GM12878 (cell line): Measurements from ENCODE around the gene VKORC1. TPM values are rescaled to one million over a fixed set of nuclear protein-coding genes. Genes with fewer than 3 reads are reported as not detected.

ENCODE experiments used
- ATAC-seq: fragments of 200-7000 bp; cut with Tn5 transposase; 3 replicates; pipeline ENCODE4 v1.9.1; 2020; ENCODE audit warnings: mild to moderate bottlenecking, moderate library complexity
- BruUV-seq: library from RNA; stranded (reverse); fragments of 400-500 nt; replicated peaks from 2 replicates; lab custom pipeline; 2021; lab: Mats Ljungman, UMichigan
- CTCF ChIA-PET: fragments of 300-600 bp; sonication (Branson Sonifier 250); formaldehyde crosslinking; extraction: SDS; loops from one replicate; lab custom pipeline; 2021; ENCODE audit warnings: inconsistent platforms; lab: Yijun Ruan, JAX
- POLR2A ChIA-PET: fragments of 350-600 bp; formaldehyde crosslinking; extraction: SDS; loops from one replicate; lab custom pipeline; 2021; ENCODE audit warnings: inconsistent platforms; lab: Charles Lee
- RAD21 ChIA-PET: fragments of 300-600 bp; sonication (Branson Sonifier 250); formaldehyde crosslinking; loops from one replicate; lab custom pipeline; 2023; ENCODE audit warnings: antibody characterized with exemption; ENCODE audit not compliant: unreplicated experiment; lab: Charles Lee
- SMC1A ChIA-PET: fragments of 300-600 bp; sonication (Branson Sonifier 250); formaldehyde crosslinking; loops from one replicate; lab custom pipeline; 2023; ENCODE audit not compliant: unreplicated experiment, uncharacterized antibody; lab: Charles Lee
- DNase-seq: peaks from one replicate; pipeline ENCODE4 v3.0.0-alpha.2; 2011; ENCODE audit warnings: low read depth, low spot score
- FAIRE-seq: peaks from 3 replicates; lab custom pipeline; 2011; peaks lifted over from hg19 to GRCh38; lab: Jason Lieb, UNC
- H2AFZ ChIP-seq: 2 replicates; pipeline ENCODE4 v1.6.0; 2011; ENCODE audit warnings: low read depth, low read length, control low read depth; ENCODE audit not compliant: control insufficient read depth
- H3K27ac ChIP-seq: 2 replicates; pipeline ENCODE4 v1.5.1; 2011; ENCODE audit warnings: control low read depth; ENCODE audit not compliant: control insufficient read depth, insufficient read depth
- H3K27me3 ChIP-seq, 2 experiments: replicated peaks in 1 of 2; 2 replicates each; pipeline versions ENCODE4 v1.6.0 to v1.6.1; 2011; ENCODE audit warnings: low read length in 1 of 2; ENCODE audit not compliant: control insufficient read depth in 2 of 2, insufficient read depth in 2 of 2
- H3K36me3 ChIP-seq, 2 experiments: 2 replicates each; pipeline ENCODE4 v1.5.1; 2011; ENCODE audit warnings: low read length in 1 of 2; ENCODE audit not compliant: control insufficient read depth in 2 of 2, insufficient read depth in 2 of 2
- H3K4me1 ChIP-seq: 2 replicates; pipeline ENCODE4 v1.6.1; 2011; ENCODE audit warnings: mild to moderate bottlenecking, low read length, moderate library complexity, mixed read lengths; ENCODE audit not compliant: control insufficient read depth, insufficient read depth
- H3K4me2 ChIP-seq: 2 replicates; pipeline ENCODE4 v1.6.0; 2011; ENCODE audit warnings: control low read depth; ENCODE audit not compliant: control insufficient read depth, insufficient read depth
- H3K4me3 ChIP-seq: fragments of 200-600 bp; sonication (generic); 2 replicates; pipeline ENCODE4 v1.5.1; 2016
- H3K79me2 ChIP-seq: 2 replicates; pipeline ENCODE4 v1.6.0; 2011; ENCODE audit warnings: low read length; ENCODE audit not compliant: control insufficient read depth, insufficient read depth
- H3K9ac ChIP-seq: 2 replicates; pipeline ENCODE4 v1.8.0; 2011; ENCODE audit warnings: low read length, control low read depth, mixed read lengths; ENCODE audit not compliant: control insufficient read depth, insufficient read depth
- H3K9me3 ChIP-seq: replicated peaks from 3 replicates; pipeline ENCODE4 v1.5.1; 2011; ENCODE audit warnings: mild to moderate bottlenecking, low read length; ENCODE audit not compliant: control insufficient read depth, insufficient read depth
- H4K20me1 ChIP-seq: 2 replicates; pipeline ENCODE4 v1.6.0; 2011; ENCODE audit not compliant: control insufficient read depth, insufficient read depth
- HDAC6 ChIP-seq: fragments of 200-600 bp; sonication (generic); IDR thresholded peaks from one replicate; pipeline ENCODE4 v1.8.0; 2017; ENCODE audit warnings: antibody characterized with exemption; ENCODE audit not compliant: unreplicated experiment
- MYC ChIP-seq: IDR thresholded peaks from 2 replicates; pipeline ENCODE4 v1.6.1; 2011; ENCODE audit warnings: mild to moderate bottlenecking, low read length, moderate library complexity, inconsistent platforms; ENCODE audit not compliant: insufficient read depth, insufficient replicate concordance, insufficient read length, severe bottlenecking
- PAX5 ChIP-seq: IDR thresholded peaks from 2 replicates; pipeline ENCODE4 v1.6.1; 2011; ENCODE audit warnings: low read depth, low read length, borderline replicate concordance
- PKNOX1 ChIP-seq: fragments of 450-650 bp; IDR thresholded peaks from 2 replicates; pipeline ENCODE4 v1.6.1; 2016; ENCODE audit warnings: mild to moderate bottlenecking
- POLR2AphosphoS2 ChIP-seq: IDR thresholded peaks from 2 replicates; pipeline ENCODE4 v1.6.1; 2011; ENCODE audit warnings: low read depth, mild to moderate bottlenecking, low read length, improper control_type of control experiment, moderate library complexity
- RB1 ChIP-seq: fragments of 450-650 bp; formaldehyde crosslinking; IDR thresholded peaks from 2 replicates; pipeline ENCODE4 v1.6.1; 2017; ENCODE audit warnings: mild to moderate bottlenecking, borderline replicate concordance
- RFX5 ChIP-seq: IDR thresholded peaks from 2 replicates; pipeline ENCODE4 v1.6.1; 2011; ENCODE audit warnings: low read depth, low read length, improper control_type of control experiment
- WRNIP1 ChIP-seq: IDR thresholded peaks from 2 replicates; pipeline ENCODE4 v1.6.1; 2011; ENCODE audit warnings: low read depth, low read length, improper control_type of control experiment, borderline replicate concordance
- YY1 ChIP-seq: IDR thresholded peaks from 2 replicates; pipeline ENCODE4 v1.6.1; 2011; ENCODE audit warnings: low read depth, mild to moderate bottlenecking, low read length
- ZBTB33 ChIP-seq: fragments of 450-650 bp; IDR thresholded peaks from 2 replicates; pipeline ENCODE4 v1.6.1; 2017; ENCODE audit warnings: mild to moderate bottlenecking
- WGBS: methylation state at CpG from one replicate; pipeline ENCODE4 v1.1.6; 2016; ENCODE audit warnings: low lambda C conversion rate; ENCODE audit not compliant: insufficient replicate concordance, insufficient coverage; ENCODE audit errors: missing lambda C conversion rate; 5-methylcytosine and 5-hydroxymethylcytosine counted together
- in situ Hi-C: fragments of 300-500 bp; cut with MboI; formaldehyde crosslinking; loops from 9 replicates; pipeline ENCODE4 v1.14.3; 2018; ENCODE audit warnings: mixed read lengths
- intact Hi-C: fragments of 100-400 bp; cut with micrococcal nuclease; formaldehyde crosslinking; loops from one replicate; pipeline ENCODE4 v1.14.2; 2022; ENCODE audit not compliant: unreplicated experiment
- polyA plus RNA-seq, 11 experiments: library from polyadenylated mRNA; depleted of rRNA in 4 of 11; unstranded in 6 of 11; stranded (reverse) in 5 of 11; fragments of >200 nt; fragmentation: Nextera tagmentation in 4 of 11; fragmentation: Illumina TruSeq in 1 of 11; extraction: Ambion mirVana in 4 of 11; extraction: Trizol in 1 of 11; gene quantifications; 1 replicate in 1 of 11; 2 replicates in 10 of 11; pipeline versions ENCODE4 v1.2.1 to v1.2.3, GENCODE V29; 2011 to 2016; ENCODE audit warnings: inconsistent platforms in 2 of 11, missing spikeins in 2 of 11, low read depth in 1 of 11
- total RNA-seq, 4 experiments: library from RNA; depleted of rRNA in 3 of 4; stranded (reverse); fragments of >200 nt in 3 of 4; fragmentation: Illumina TruSeq in 1 of 4; extraction: Trizol in 1 of 4; gene quantifications; 2 replicates each; pipeline versions ENCODE4 v1.2.1 to v1.2.3, GENCODE V29; 2013 to 2021
- TF ChIP-seq, protein P1 (sequence below): fragments of 450-650 bp; IDR thresholded peaks from 2 replicates; pipeline ENCODE4 v1.6.1; 2017; ENCODE audit warnings: mild to moderate bottlenecking, moderate library complexity
- TF ChIP-seq, protein P2 (sequence below): fragments of 450-650 bp; IDR thresholded peaks from 2 replicates; pipeline ENCODE4 v1.6.1; 2017; ENCODE audit warnings: borderline replicate concordance

VKORC1 gene
- total and polyA plus RNA-seq, 10 of the 15 experiments (the other 5 are each of a cell fraction or from before 2014, with no cell fraction given): 19.8 to 140 (median 57.7) TPM

GRCh38 chr16:31118223-31119155 is 23.9 kb upstream of the VKORC1 start:
- Histone ChIP-seq H3K4me3 (peak overlapping the region; percentile 84), H3K9ac (peak overlapping the region; percentile 46)
- TF ChIP-seq, protein P1, sequence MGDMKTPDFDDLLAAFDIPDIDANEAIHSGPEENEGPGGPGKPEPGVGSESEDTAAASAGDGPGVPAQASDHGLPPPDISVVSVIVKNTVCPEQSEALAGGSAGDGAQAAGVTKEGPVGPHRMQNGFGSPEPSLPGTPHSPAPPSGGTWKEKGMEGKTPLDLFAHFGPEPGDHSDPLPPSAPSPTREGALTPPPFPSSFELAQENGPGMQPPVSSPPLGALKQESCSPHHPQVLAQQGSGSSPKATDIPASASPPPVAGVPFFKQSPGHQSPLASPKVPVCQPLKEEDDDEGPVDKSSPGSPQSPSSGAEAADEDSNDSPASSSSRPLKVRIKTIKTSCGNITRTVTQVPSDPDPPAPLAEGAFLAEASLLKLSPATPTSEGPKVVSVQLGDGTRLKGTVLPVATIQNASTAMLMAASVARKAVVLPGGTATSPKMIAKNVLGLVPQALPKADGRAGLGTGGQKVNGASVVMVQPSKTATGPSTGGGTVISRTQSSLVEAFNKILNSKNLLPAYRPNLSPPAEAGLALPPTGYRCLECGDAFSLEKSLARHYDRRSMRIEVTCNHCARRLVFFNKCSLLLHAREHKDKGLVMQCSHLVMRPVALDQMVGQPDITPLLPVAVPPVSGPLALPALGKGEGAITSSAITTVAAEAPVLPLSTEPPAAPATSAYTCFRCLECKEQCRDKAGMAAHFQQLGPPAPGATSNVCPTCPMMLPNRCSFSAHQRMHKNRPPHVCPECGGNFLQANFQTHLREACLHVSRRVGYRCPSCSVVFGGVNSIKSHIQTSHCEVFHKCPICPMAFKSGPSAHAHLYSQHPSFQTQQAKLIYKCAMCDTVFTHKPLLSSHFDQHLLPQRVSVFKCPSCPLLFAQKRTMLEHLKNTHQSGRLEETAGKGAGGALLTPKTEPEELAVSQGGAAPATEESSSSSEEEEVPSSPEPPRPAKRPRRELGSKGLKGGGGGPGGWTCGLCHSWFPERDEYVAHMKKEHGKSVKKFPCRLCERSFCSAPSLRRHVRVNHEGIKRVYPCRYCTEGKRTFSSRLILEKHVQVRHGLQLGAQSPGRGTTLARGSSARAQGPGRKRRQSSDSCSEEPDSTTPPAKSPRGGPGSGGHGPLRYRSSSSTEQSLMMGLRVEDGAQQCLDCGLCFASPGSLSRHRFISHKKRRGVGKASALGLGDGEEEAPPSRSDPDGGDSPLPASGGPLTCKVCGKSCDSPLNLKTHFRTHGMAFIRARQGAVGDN: no peak
- TF ChIP-seq MYC: no peak
- TF ChIP-seq PAX5: no peak
- no peak for TF ChIP-seq HDAC6
- TF ChIP-seq PKNOX1: no peak
- TF ChIP-seq RB1: no peak
- no peak for TF ChIP-seq RFX5
- TF ChIP-seq, protein P2, sequence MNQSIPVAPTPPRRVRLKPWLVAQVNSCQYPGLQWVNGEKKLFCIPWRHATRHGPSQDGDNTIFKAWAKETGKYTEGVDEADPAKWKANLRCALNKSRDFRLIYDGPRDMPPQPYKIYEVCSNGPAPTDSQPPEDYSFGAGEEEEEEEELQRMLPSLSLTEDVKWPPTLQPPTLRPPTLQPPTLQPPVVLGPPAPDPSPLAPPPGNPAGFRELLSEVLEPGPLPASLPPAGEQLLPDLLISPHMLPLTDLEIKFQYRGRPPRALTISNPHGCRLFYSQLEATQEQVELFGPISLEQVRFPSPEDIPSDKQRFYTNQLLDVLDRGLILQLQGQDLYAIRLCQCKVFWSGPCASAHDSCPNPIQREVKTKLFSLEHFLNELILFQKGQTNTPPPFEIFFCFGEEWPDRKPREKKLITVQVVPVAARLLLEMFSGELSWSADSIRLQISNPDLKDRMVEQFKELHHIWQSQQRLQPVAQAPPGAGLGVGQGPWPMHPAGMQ: no peak
- no peak for TF ChIP-seq YY1
- no peak for TF ChIP-seq POLR2AphosphoS2
- no peak for TF ChIP-seq WRNIP1
- no peak for TF ChIP-seq ZBTB33

More at GRCh38 chr16:31118223-31119155, 23.9 kb upstream of the VKORC1 start:
- H3K36me3 ChIP-seq: peaks cover 3 to 9% of the 10 kb centered on the region in 2 experiments; a peak in 3 of 4 replicates
- BruUV-seq: no TSS peak
- ChIA-PET SMC1A (interaction anchor here (1.0 to 2.4 kb wide), 4 partner anchors 17 to 264 kb away, joined by 3 to 7 read pairs (median 4); partner anchors contain the start of genes ZNF646 and ZNF668), RAD21 (interaction anchor here (0.7 to 5.2 kb wide), 8 partner anchors 11 to 594 kb away, joined by 3 to 48 read pairs (median 4); partner anchors contain the start of genes BCKDK, ZNF646 and ZNF668), POLR2A (interaction anchor here (0.6 to 1.7 kb wide), 12 partner anchors 10 to 341 kb away, joined by 3 to 24 read pairs (median 4); partner anchors contain the start of genes BCKDK, FUS, PYCARD and ZNF646), CTCF (interaction anchor here (0.6 to 1.6 kb wide), 3 partner anchors 24 to 265 kb away, joined by 3 to 15 read pairs (median 9); no protein-coding TSS in a partner anchor)
- DNase-seq (no peak), ATAC-seq (no peak), FAIRE-seq (no peak)
- peak overlapping the region; percentile 36; the same call in 1 of the 2 replicates for H3K27ac ChIP-seq
- in situ Hi-C loops: loop anchor here (10.0 kb wide), 1 partner anchor 756 kb away; the partner anchor contains the start of gene ZNF267
- H3K9me3 ChIP-seq: no peaks in the 10 kb centered on the region
- H3K27me3 ChIP-seq: no peaks in the 10 kb centered on the region
- H4K20me1 ChIP-seq: no peaks in the 10 kb centered on the region
- intact Hi-C loops: loop anchor here (10.0 kb wide), 1 partner anchor 756 kb away; the partner anchor contains the start of gene ZNF267
- 52% methylated on average over 9 of the region's 9 CpGs for WGBS
- peaks cover 8% of the 10 kb centered on the region for H3K4me1 ChIP-seq
- peak overlapping the region; percentile 11 for H3K4me2 ChIP-seq
- H3K79me2 ChIP-seq: peaks cover 11% of the 10 kb centered on the region
- no peak overlapping the region for H2AFZ ChIP-seq
